HepG2 (cell line): ENCODE data around the gene RASA1. TPM values are rescaled to one million over a fixed set of nuclear protein-coding genes. Genes with fewer than 3 reads are reported as not detected.

Experiments
- ATAC-seq: fragments of 200-7000 bp; cut with Tn5 transposase; 3 replicates; pipeline ENCODE4 v1.9.1; 2020; ENCODE audit warnings: mild to moderate bottlenecking, moderate library complexity
- BruUV-seq: library from RNA; stranded (reverse); fragments of 400-500 nt; replicated peaks from 2 replicates; lab custom pipeline; 2021; lab: Mats Ljungman, UMichigan
- CTCF ChIA-PET: fragments of 300-600 bp; formaldehyde crosslinking; extraction: SDS; loops from one replicate; lab custom pipeline; 2021; ENCODE audit warnings: low total read pairs, inconsistent platforms, low intra/inter-chr PET ratio; lab: Yijun Ruan, JAX
- POLR2A ChIA-PET: fragments of 350-600 bp; sonication (Branson Sonifier 250); formaldehyde crosslinking; loops from one replicate; lab custom pipeline; 2020; ENCODE audit warnings: antibody characterized with exemption, inconsistent platforms; lab: Yijun Ruan, JAX
- DNase-seq: peaks from one replicate; pipeline ENCODE4 v3.0.0-alpha.2; 2015; ENCODE audit warnings: low spot score
- FAIRE-seq: peaks from 3 replicates; lab custom pipeline; 2011; peaks lifted over from hg19 to GRCh38; lab: Jason Lieb, UNC
- H2AFZ ChIP-seq: one replicate; pipeline ENCODE4 v1.6.1; 2011; ENCODE audit warnings: low read length, inconsistent platforms
- H3K27ac ChIP-seq: fragments of 300-600 bp; 3 replicates; pipeline ENCODE4 v1.8.0; 2011; ENCODE audit warnings: mixed run types, mild to moderate bottlenecking, mixed read lengths, low read length, inconsistent platforms; ENCODE audit not compliant: insufficient read depth; ENCODE audit errors: extremely low read length
- H3K27me3 ChIP-seq, 2 experiments: fragments of 200-600 bp in 1 of 2; 2 replicates in 1 of 2; 3 replicates in 1 of 2; pipeline versions ENCODE4 v1.6.0 to v1.8.0; 2011; ENCODE audit warnings: low read length in 2 of 2, mild to moderate bottlenecking in 2 of 2, moderate library complexity in 2 of 2, inconsistent platforms in 1 of 2; ENCODE audit not compliant: insufficient read depth in 2 of 2, control insufficient read depth in 1 of 2
- H3K36me3 ChIP-seq, 2 experiments: fragments of 200-600 bp in 1 of 2; replicated peaks in 1 of 2; 2 replicates in 1 of 2; 3 replicates in 1 of 2; pipeline versions ENCODE4 v1.5.1 to v1.8.0; 2011; ENCODE audit warnings: low read length in 2 of 2, inconsistent platforms in 1 of 2; ENCODE audit not compliant: insufficient read depth in 2 of 2, control insufficient read depth in 1 of 2
- H3K4me1 ChIP-seq: 2 replicates; pipeline ENCODE4 v1.5.1; 2012; ENCODE audit warnings: low read length, inconsistent platforms; ENCODE audit not compliant: insufficient read depth
- H3K4me2 ChIP-seq: 2 replicates; pipeline ENCODE4 v1.6.0; 2011; ENCODE audit warnings: low read depth, low read length, inconsistent platforms
- H3K4me3 ChIP-seq, 3 experiments: fragments of 200-600 bp in 1 of 3; sonication (generic), shearing (Covaris generic) in 1 of 3; replicated peaks in 1 of 3; 2 replicates each; pipeline ENCODE4 v1.5.1; 2011 to 2016; ENCODE audit warnings: low read length in 3 of 3, inconsistent platforms in 2 of 3, low read depth in 2 of 3, mild to moderate bottlenecking in 2 of 3, control low read depth in 1 of 3, mixed read lengths in 1 of 3; ENCODE audit not compliant: insufficient read depth in 1 of 3
- H3K79me2 ChIP-seq: one replicate; pipeline ENCODE4 v1.6.1; 2011; ENCODE audit warnings: low read length, inconsistent platforms; ENCODE audit not compliant: insufficient read depth
- H3K9ac ChIP-seq: 2 replicates; pipeline ENCODE4 v1.6.0; 2011; ENCODE audit warnings: mild to moderate bottlenecking, low read depth, low read length, inconsistent platforms; ENCODE audit not compliant: insufficient read depth
- H3K9me3 ChIP-seq: 2 replicates; pipeline ENCODE4 v1.5.1; 2012; ENCODE audit warnings: mild to moderate bottlenecking, low read length
- H4K20me1 ChIP-seq: 2 replicates; pipeline ENCODE4 v1.6.0; 2011; ENCODE audit warnings: inconsistent platforms, mild to moderate bottlenecking, low read length, moderate library complexity; ENCODE audit not compliant: insufficient read depth
- FOXJ3 ChIP-seq: sonication (generic); formaldehyde crosslinking; IDR thresholded peaks from 2 replicates; pipeline ENCODE4 v1.4.0; 2020; ENCODE audit warnings: missing genetic modification reagents, mild to moderate bottlenecking, borderline replicate concordance
- GTF2F1 ChIP-seq: fragments of 150-350 bp; IDR thresholded peaks from 2 replicates; pipeline ENCODE4 v1.6.1; 2014; ENCODE audit warnings: low read length
- HNF4G ChIP-seq, 2 experiments: sonication (generic) in 1 of 2; formaldehyde crosslinking in 1 of 2; IDR thresholded peaks; 2 replicates each; pipeline versions ENCODE4 v1.4.0 to v1.6.1; 2011 to 2020; ENCODE audit warnings: borderline replicate concordance in 2 of 2, low read depth in 2 of 2, mild to moderate bottlenecking in 2 of 2, low read length in 1 of 2, missing genetic modification reagents in 1 of 2, moderate library complexity in 1 of 2
- MTF1 ChIP-seq: sonication (generic); formaldehyde crosslinking; IDR thresholded peaks from 2 replicates; pipeline ENCODE4 v1.5.0; 2020; ENCODE audit warnings: missing genetic modification reagents
- NFRKB ChIP-seq: fragments of 450-650 bp; IDR thresholded peaks from 2 replicates; pipeline ENCODE4 v1.6.1; 2017
- PHF5A ChIP-seq: IDR thresholded peaks from one replicate; pipeline ENCODE4 v1.6.1; 2018; ENCODE audit warnings: low read depth, missing genetic modification reagents; ENCODE audit not compliant: unreplicated experiment
- RBFOX2 ChIP-seq: fragments of 200-400 bp; formaldehyde crosslinking; IDR thresholded peaks from 2 replicates; pipeline ENCODE4 v1.6.1; 2017; ENCODE audit warnings: low read depth, mild to moderate bottlenecking, low read length
- RBM39 ChIP-seq: fragments of 200-400 bp; formaldehyde crosslinking; IDR thresholded peaks from one replicate; pipeline ENCODE4 v1.6.1; 2018; ENCODE audit warnings: antibody characterized with exemption, mild to moderate bottlenecking, low read depth, low read length; ENCODE audit not compliant: poor library complexity, severe bottlenecking
- RFXAP ChIP-seq: sonication (generic); formaldehyde crosslinking; IDR thresholded peaks from 2 replicates; pipeline ENCODE4 v1.4.0; 2020; ENCODE audit warnings: missing genetic modification reagents, borderline replicate concordance
- TP53 ChIP-seq: sonication (generic); formaldehyde crosslinking; conservative IDR thresholded peaks from 2 replicates; pipeline ENCODE4 v1.4.0; 2020; ENCODE audit warnings: missing genetic modification reagents
- ZNF256 ChIP-seq: sonication (generic); formaldehyde crosslinking; conservative IDR thresholded peaks from 2 replicates; pipeline ENCODE4 v1.4.0; 2020; ENCODE audit warnings: missing genetic modification reagents
- ZNF292 ChIP-seq: sonication (generic); formaldehyde crosslinking; IDR thresholded peaks from 2 replicates; pipeline ENCODE4 v1.8.1; 2022; ENCODE audit warnings: mild to moderate bottlenecking, low read depth, missing genetic modification reagents, borderline replicate concordance
- ZNF33A ChIP-seq: sonication (generic); formaldehyde crosslinking; IDR thresholded peaks from 2 replicates; pipeline ENCODE4 v1.5.1; 2020; ENCODE audit warnings: missing genetic modification reagents, mild to moderate bottlenecking, moderate library complexity, borderline replicate concordance
- ZNF547 ChIP-seq: sonication (generic); formaldehyde crosslinking; IDR thresholded peaks from 2 replicates; pipeline ENCODE4 v1.5.1; 2020; ENCODE audit warnings: mild to moderate bottlenecking, missing genetic modification reagents
- ZNF614 ChIP-seq: IDR thresholded peaks from 2 replicates; pipeline ENCODE4 v1.6.1; 2018; ENCODE audit warnings: missing biosample characterization, missing genetic modification reagents, inconsistent platforms, borderline replicate concordance
- ZNF816 ChIP-seq: sonication (generic); formaldehyde crosslinking; IDR thresholded peaks from 2 replicates; pipeline ENCODE4 v1.8.0; 2022; ENCODE audit warnings: missing genetic modification reagents, mild to moderate bottlenecking, borderline replicate concordance
- in situ Hi-C: cut with HindIII; loops from 2 replicates; pipeline ENCODE4 v1.10.0; 2017; ENCODE audit warnings: low pct_unique_long_range_greater_than_20kb; ENCODE audit not compliant: extremely low pct_ligation_motif_present
- intact Hi-C: fragments of 100-400 bp; cut with micrococcal nuclease; formaldehyde crosslinking; loops from one replicate; pipeline ENCODE4 v1.10.0; 2022; ENCODE audit not compliant: unreplicated experiment
- polyA plus RNA-seq, 8 experiments: library from polyadenylated mRNA; depleted of rRNA in 3 of 8; stranded (reverse) in 7 of 8; unstranded in 1 of 8; fragments of >200 nt; fragmentation: Illumina TruSeq in 4 of 8; extraction: Trizol in 4 of 8; gene quantifications; 2 replicates each; pipeline versions ENCODE4 v1.2.1 to v1.2.3, GENCODE V29; 2011 to 2016; ENCODE audit warnings: low read depth in 4 of 8, missing spikeins in 1 of 8, mixed read lengths in 1 of 8; ENCODE audit not compliant: insufficient read depth in 1 of 8
- total RNA-seq, 5 experiments: library from RNA; depleted of rRNA; stranded (reverse); fragments of >200 nt; fragmentation: Illumina TruSeq; extraction: Trizol; gene quantifications; 2 replicates each; pipeline ENCODE4 v1.2.3, GENCODE V29; 2016; ENCODE audit warnings: low read depth in 1 of 5
- TF ChIP-seq, protein P1 (sequence below): sonication (generic); formaldehyde crosslinking; IDR thresholded peaks from 2 replicates; pipeline ENCODE4 v1.8.0; 2022; ENCODE audit warnings: missing genetic modification reagents, mild to moderate bottlenecking, inconsistent platforms, borderline replicate concordance
- TF ChIP-seq, protein P2 (sequence below): sonication (generic); formaldehyde crosslinking; IDR thresholded peaks from 2 replicates; pipeline ENCODE4 v1.4.0; 2020; ENCODE audit warnings: missing genetic modification reagents, mild to moderate bottlenecking, borderline replicate concordance

RASA1 gene
- total and polyA plus RNA-seq, 2 of the 13 experiments (the other 11 are each of a cell fraction or from before 2014, with no cell fraction given) = 19.5 to 20.5 TPM

DNA sequence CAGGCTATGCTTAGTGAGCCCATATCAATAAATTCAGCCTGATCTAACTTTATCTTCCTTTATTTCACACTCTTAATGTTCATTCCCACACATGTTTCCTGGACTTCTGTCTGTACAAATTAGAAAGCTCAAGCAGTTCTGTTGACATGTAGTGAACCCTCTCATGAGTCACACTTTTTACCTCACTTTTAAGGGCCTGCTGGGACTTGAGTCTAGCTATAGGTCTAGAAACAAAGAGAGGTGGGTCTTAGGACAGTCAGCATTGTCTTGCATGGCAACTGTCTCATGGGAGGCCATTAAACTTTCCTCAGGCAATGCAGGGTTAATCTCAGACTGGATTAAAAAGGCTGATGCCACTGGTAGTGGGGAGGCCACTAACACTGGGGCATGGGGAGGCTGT is 153.6 kb downstream of the RASA1 start:
- CTCF ChIA-PET = no interaction called here
- Histone ChIP-seq H3K79me2 (no peaks in the 10 kb centered on the region), H3K4me1 (no peaks in the 10 kb centered on the region), H4K20me1 (no peaks in the 10 kb centered on the region), H3K4me2 (no peak overlapping the region), H2AFZ (no peak overlapping the region), H3K36me3 (no peaks in the 10 kb centered on the region), H3K4me3 (no peak overlapping the region), H3K9ac (no peak overlapping the region), H3K27ac (no peak overlapping the region), H3K27me3 (no peaks in the 10 kb centered on the region), H3K9me3 (no peaks in the 10 kb centered on the region)
- no peak for ATAC-seq
- DNase-seq = no peak
- intact Hi-C loops = no loop called here
- in situ Hi-C loops = loop anchor here (25.0 kb wide), 1 partner anchor 1266 kb away; no protein-coding TSS in a partner anchor
- FAIRE-seq = no peak
- BruUV-seq = no TSS peak
- POLR2A ChIA-PET = no interaction called here
- TF ChIP-seq, protein P1, sequence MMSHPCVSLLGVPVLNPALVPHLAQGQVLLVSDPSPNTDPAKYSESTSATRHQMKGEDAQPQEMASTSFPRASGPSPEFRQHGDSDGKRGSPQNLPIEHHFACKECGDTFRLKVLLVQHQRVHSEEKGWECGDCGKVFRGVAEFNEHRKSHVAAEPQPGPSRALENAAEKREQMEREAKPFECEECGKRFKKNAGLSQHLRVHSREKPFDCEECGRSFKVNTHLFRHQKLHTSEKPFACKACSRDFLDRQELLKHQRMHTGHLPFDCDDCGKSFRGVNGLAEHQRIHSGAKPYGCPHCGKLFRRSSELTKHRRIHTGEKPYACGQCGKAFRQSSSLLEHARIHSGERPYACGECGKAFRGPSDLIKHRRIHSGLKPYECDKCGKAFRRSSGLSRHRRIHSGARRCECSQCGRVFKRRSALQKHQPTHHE (CRISPR knock-in tag) = no peak
- TF ChIP-seq, protein P2, sequence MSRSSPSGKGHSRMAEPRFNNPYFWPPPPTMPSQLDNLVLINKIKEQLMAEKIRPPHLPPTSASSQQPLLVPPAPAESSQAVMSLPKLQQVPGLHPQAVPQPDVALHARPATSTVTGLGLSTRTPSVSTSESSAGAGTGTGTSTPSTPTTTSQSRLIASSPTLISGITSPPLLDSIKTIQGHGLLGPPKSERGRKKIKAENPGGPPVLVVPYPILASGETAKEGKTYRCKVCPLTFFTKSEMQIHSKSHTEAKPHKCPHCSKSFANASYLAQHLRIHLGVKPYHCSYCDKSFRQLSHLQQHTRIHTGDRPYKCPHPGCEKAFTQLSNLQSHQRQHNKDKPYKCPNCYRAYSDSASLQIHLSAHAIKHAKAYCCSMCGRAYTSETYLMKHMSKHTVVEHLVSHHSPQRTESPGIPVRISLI = no peak
- no peak for TF ChIP-seq HNF4G (IDR thresholded peaks at IDR 0.05; ENCODE audit: borderline replicate concordance, low read depth, low read length)
- no peak for TF ChIP-seq HNF4G (CRISPR knock-in tag; IDR thresholded peaks at IDR 0.05; ENCODE audit: borderline replicate concordance, low read depth)
- TF ChIP-seq GTF2F1 = no peak
- no peak for TF ChIP-seq ZNF33A (CRISPR knock-in tag)
- TF ChIP-seq ZNF292 = no peak
- no peak for TF ChIP-seq MTF1 (CRISPR knock-in tag)
- no peak for TF ChIP-seq RBM39
- TF ChIP-seq ZNF816 = no peak
- TF ChIP-seq RBFOX2 = no peak
- TF ChIP-seq ZNF547 = no peak
- no peak for TF ChIP-seq ZNF614
- TF ChIP-seq RFXAP (CRISPR knock-in tag) = no peak
- no peak for TF ChIP-seq FOXJ3 (CRISPR knock-in tag)
- no peak for TF ChIP-seq ZNF256 (CRISPR knock-in tag)
- no peak for TF ChIP-seq TP53 (CRISPR knock-in tag)
- no peak for TF ChIP-seq NFRKB
- TF ChIP-seq PHF5A (CRISPR knock-in tag) = no peak
